GM10847 (cell line): ENCODE results near the gene EVA1B.

Experiments
- POLR2A ChIP-seq: IDR thresholded peaks from 2 replicates; pipeline ENCODE4 v1.6.1; 2011; ENCODE audit not compliant: insufficient read length; ENCODE audit errors: extremely low read depth

The EVA1B gene

GRCh38 chr1:36274201-36274600, 49.2 kb downstream of the EVA1B start:
- TF ChIP-seq POLR2A: no peak

GRCh38 chr1:36273024-36273423, 50.4 kb downstream of the EVA1B start:
- TF ChIP-seq POLR2A: no peak
